ENCODE results near the gene MAML3. TPM values are rescaled to one million over a fixed set of nuclear protein-coding genes. Genes with fewer than 3 reads are reported as not detected.

Gene MAML3
- total RNA-seq, 1 experiment from 2014 or later, result 12.1 TPM

GRCh38 chr4:140117947-140118346 is 36.0 kb downstream of the MAML3 start:
- intact Hi-C loops (cut with micrococcal nuclease; ENCODE audit: unreplicated experiment), result no loop called here
- CTCF ChIA-PET, result no interaction called here
- no TSS peak for BruUV-seq (replicated peaks)
- H3K36me3 Mint-ChIP-seq (ENCODE audit: insufficient read depth, unreplicated experiment), result no peaks in the 10 kb centered on the region
- H3K4me1 Mint-ChIP-seq (ENCODE audit: low read depth, unreplicated experiment), result peaks cover 9% of the 10 kb centered on the region
- no peak overlapping the region for H3K4me3 Mint-ChIP-seq (ENCODE audit: unreplicated experiment)
- POLR2A ChIA-PET, result no interaction called here
- no peak for TF ChIP-seq CTCF (IDR thresholded peaks at IDR 0.05; ENCODE audit: insufficient read depth in 1 of 2, low read depth in 1 of 2, low read length in 1 of 2, severe bottlenecking in 1 of 2, unreplicated experiment in 1 of 2)
- Histone ChIP-seq H3K4me3 (ENCODE audit: low read depth, low read length) (no peak overlapping the region), H3K27me3 (replicated peaks; ENCODE audit: control insufficient read depth, insufficient read depth, low read length) (no peaks in the 10 kb centered on the region), H3K36me3 (ENCODE audit: control insufficient read depth, insufficient read depth, low read length) (no peaks in the 10 kb centered on the region), H3K4me1 (peaks cover 6% of the 10 kb centered on the region), H3K9me3 (no peaks in the 10 kb centered on the region)
- no peak for DNase-seq
- no peak overlapping the region for H3K27ac Mint-ChIP-seq (ENCODE audit: unreplicated experiment)
- no peaks in the 10 kb centered on the region for H3K27me3 Mint-ChIP-seq (ENCODE audit: insufficient read depth, unreplicated experiment)
- H3K9me3 Mint-ChIP-seq (ENCODE audit: unreplicated experiment), result no peaks in the 10 kb centered on the region

DNA sequence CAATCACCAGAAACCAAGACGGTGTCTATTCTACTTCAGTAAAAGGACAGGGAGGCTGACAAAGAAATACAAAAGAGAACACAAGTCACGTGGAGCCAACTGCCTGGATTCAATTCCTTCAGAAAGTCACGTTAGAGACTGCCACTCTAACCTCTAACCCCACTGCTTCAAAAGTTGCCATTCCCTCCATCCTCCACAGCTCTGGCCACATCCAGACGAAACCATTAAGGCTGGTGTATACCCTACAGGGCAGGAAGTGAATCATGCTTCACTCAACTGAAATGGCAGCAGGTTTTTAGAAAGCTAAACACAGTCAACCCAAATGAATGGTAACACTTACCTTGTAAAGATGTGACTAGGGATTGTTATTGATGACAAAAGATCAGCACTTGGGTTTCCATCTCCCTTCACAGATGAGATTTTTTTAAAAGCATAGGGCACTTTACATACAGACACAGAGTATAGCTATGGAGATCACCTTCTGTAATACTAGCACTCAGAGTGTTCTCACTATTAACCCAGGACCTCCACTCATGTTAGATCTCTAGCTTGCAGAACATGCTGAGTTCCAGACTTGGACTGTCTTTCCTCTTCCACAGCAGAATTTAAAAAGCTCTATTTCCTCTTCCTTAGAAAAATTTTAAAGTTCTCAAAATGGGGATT is 37.4 kb downstream of the MAML3 start:
- Mint-ChIP-seq H3K27ac (ENCODE audit: unreplicated experiment) (no peak overlapping the region), H3K4me1 (ENCODE audit: low read depth, unreplicated experiment) (peaks cover 9% of the 10 kb centered on the region), H3K4me3 (ENCODE audit: unreplicated experiment) (no peak overlapping the region), H3K27me3 (ENCODE audit: insufficient read depth, unreplicated experiment) (no peaks in the 10 kb centered on the region), H3K36me3 (ENCODE audit: insufficient read depth, unreplicated experiment) (no peaks in the 10 kb centered on the region), H3K9me3 (ENCODE audit: unreplicated experiment) (no peaks in the 10 kb centered on the region)
- H3K4me3 ChIP-seq (ENCODE audit: low read depth, low read length), result no peak overlapping the region
- H3K9me3 ChIP-seq, result no peaks in the 10 kb centered on the region
- no peak for TF ChIP-seq CTCF (IDR thresholded peaks at IDR 0.05; ENCODE audit: insufficient read depth in 1 of 2, low read depth in 1 of 2, low read length in 1 of 2, severe bottlenecking in 1 of 2, unreplicated experiment in 1 of 2)
- H3K27me3 ChIP-seq (replicated peaks; ENCODE audit: control insufficient read depth, insufficient read depth, low read length), result no peaks in the 10 kb centered on the region
- no peak for DNase-seq
- POLR2A ChIA-PET, result no interaction called here
- no TSS peak for BruUV-seq (replicated peaks)
- intact Hi-C loops (cut with micrococcal nuclease; ENCODE audit: unreplicated experiment), result no loop called here
- peaks cover 6% of the 10 kb centered on the region for H3K4me1 ChIP-seq
- CTCF ChIA-PET, result no interaction called here
- no peaks in the 10 kb centered on the region for H3K36me3 ChIP-seq (ENCODE audit: control insufficient read depth, insufficient read depth, low read length)

DNA sequence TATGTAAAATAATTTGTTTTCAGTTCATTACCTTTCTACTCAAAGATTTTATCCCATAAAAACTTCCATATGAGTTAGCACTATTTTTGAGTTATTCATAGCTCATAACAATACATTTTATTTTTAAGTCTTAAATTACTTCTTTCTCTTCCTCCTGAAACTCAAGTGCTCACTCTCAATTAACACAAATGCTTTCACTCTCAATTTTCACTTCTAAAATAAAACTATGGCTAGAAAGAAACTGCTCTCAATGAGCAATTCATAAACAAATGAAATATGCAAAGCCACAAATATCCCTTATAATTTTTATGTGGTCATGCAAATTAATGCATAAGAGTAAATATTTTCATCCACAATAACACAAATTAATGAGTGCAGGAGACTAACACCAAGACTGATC is 38.8 kb downstream of the MAML3 start:
- no peaks in the 10 kb centered on the region for H3K27me3 Mint-ChIP-seq (ENCODE audit: insufficient read depth, unreplicated experiment)
- no peaks in the 10 kb centered on the region for H3K36me3 Mint-ChIP-seq (ENCODE audit: insufficient read depth, unreplicated experiment)
- H3K9me3 Mint-ChIP-seq (ENCODE audit: unreplicated experiment), result no peaks in the 10 kb centered on the region
- DNase-seq, result no peak
- H3K27me3 ChIP-seq (replicated peaks; ENCODE audit: control insufficient read depth, insufficient read depth, low read length), result no peaks in the 10 kb centered on the region
- BruUV-seq (replicated peaks), result no TSS peak
- ChIA-PET POLR2A (no interaction called here), CTCF (no interaction called here)
- no peak for TF ChIP-seq CTCF (IDR thresholded peaks at IDR 0.05; ENCODE audit: insufficient read depth in 1 of 2, low read depth in 1 of 2, low read length in 1 of 2, severe bottlenecking in 1 of 2, unreplicated experiment in 1 of 2)
- H3K4me1 Mint-ChIP-seq (ENCODE audit: low read depth, unreplicated experiment), result peaks cover 9% of the 10 kb centered on the region
- H3K9me3 ChIP-seq, result no peaks in the 10 kb centered on the region
- peaks cover 19% of the 10 kb centered on the region for H3K4me1 ChIP-seq
- intact Hi-C loops (cut with micrococcal nuclease; ENCODE audit: unreplicated experiment), result no loop called here
- H3K36me3 ChIP-seq (ENCODE audit: control insufficient read depth, insufficient read depth, low read length), result no peaks in the 10 kb centered on the region
- no peak overlapping the region for H3K27ac Mint-ChIP-seq (ENCODE audit: unreplicated experiment)
- no peak overlapping the region for H3K4me3 Mint-ChIP-seq (ENCODE audit: unreplicated experiment)
- H3K4me3 ChIP-seq (ENCODE audit: low read depth, low read length), result no peak overlapping the region

All from Caco-2 (cell line).